ENCODE results near the gene SLC18B1. TPM values are rescaled to one million over a fixed set of nuclear protein-coding genes. Genes with fewer than 3 reads are reported as not detected.

The SLC18B1 gene
- total RNA-seq (1 to 10 TPM; 8.6 to 9.1 TPM), total RNA-seq (23.8 to 26.4 reads per million in 2 donors)

DNA sequence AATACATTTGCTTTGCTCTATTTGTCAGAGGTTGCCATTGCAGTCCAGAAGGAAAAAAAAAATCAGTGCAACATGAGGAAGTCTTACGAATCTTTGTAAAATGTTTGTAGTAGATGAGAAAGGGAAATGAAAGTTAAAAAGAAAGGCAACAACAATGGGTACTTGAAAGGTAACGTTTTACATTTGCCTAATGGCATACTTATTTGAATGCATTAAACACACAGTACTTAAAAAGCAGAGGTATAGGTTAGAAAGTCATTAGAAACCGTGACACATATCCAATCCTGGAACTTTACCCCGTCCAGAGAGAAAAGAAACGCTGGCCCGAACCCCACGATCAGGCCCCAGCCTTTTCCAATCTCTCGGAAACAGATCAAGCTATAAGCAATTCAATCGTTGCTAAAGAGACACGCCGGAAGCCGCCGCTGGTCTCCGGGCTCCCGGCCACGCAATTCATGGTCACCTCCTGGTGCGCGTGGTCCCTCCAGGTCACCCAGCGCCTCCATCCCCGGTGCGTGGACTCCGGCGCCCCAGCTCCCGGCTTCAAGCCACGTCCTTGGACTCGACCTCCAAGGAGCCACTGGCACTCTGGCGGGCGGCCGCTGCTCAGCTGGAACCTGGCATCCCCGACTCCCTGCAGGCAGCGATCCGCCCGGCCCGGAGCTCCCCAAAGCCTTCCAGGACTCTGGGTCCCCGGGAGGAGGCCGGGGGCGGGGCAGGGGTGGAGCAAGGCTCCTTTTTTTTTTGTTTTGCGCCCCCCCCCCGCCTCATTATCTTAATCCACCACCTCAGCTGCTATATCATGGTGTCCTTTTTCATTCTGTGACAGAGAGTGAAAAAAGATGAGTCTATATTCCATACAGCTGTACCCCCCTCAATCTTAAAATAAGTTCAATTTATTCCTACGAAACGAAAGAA is at the start of gene SLC18B1:
SLC18B1 (minus strand) TSS at position 687 of the 918 bp plus-strand sequence; CDS start at position 506, 181 bp downstream.
- H3K9me3 ChIP-seq (ENCODE audit: control insufficient read depth, low read length, poor library complexity, severe bottlenecking) = no peaks in the 10 kb centered on the region
- no peaks in the 10 kb centered on the region for H3K27me3 Mint-ChIP-seq
- H3K4me1 Mint-ChIP-seq = peaks cover 29% of the 10 kb centered on the region
- ATAC-seq (peak; percentile 73), DNase-seq (peak; percentile 20 to 58 (median 53))
- H3K27ac Mint-ChIP-seq = no peak within 1 kb of the TSS
- H3K36me3 Mint-ChIP-seq (ENCODE audit: low read depth) = peaks cover 5% of the 10 kb centered on the region
- H3K4me3 Mint-ChIP-seq = no peak within 1 kb of the TSS

DNA sequence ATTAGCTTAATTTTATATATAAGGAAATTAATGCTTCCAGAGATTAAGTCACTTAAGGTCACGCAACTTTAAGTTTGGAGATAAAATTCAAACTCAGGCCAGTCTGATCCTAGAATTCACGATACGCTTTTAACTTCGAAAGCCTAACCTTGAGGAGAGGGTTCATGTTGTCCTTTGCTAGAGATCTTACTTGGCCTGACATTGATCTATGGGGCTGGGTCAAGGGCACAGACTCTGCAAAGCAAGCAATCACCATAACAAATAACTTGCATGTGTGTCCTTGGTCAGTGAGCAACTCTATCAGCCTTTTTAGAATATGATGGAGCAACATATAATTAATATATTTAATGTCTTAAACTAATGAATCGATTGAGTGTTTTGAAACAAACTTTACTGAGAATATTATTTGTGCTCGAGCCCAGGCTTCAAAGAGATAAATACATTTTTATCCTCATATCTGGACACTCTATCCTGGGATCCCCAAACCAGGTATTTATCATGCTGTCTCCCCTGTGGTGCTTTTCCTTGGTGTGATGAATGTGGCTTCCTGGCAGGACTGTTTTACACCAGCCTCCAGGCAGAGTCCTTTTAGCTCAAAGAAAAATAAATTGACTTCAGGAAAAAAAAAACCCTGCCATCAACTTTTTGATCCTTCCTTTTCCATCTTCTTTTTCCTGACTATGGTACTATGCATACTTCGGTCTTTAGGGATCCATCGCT is 45.0 kb upstream of the SLC18B1 start:
- H3K36me3 Mint-ChIP-seq (ENCODE audit: low read depth) = no peaks in the 10 kb centered on the region
- ATAC-seq = no peak
- H3K27ac Mint-ChIP-seq = no peak overlapping the region
- no peaks in the 10 kb centered on the region for H3K9me3 ChIP-seq (ENCODE audit: control insufficient read depth, low read length, poor library complexity, severe bottlenecking)
- no peak overlapping the region for H3K4me3 Mint-ChIP-seq
- peaks cover 8% of the 10 kb centered on the region for H3K27me3 Mint-ChIP-seq
- no peaks in the 10 kb centered on the region for H3K4me1 Mint-ChIP-seq
- DNase-seq = no peak

DNA sequence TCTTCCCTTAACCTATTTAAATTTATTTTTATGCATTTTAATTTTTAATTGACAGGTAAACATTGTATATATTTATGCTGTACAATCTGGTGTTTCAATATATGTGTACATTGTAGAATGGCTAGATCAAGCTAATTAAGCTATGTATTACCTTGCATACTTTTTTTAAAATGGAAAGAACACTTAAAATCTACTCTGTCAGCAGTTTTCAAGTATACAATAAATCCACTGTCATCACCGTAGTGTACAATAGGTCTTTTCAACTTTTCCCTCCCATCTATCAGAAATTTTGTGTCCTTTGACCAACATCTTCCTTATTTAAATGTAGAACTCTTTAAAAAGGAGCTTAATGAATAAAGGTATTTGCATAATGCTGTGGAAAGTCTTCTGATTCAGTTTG is 43.5 kb upstream of the SLC18B1 start:
- H3K27me3 Mint-ChIP-seq = peaks cover 8% of the 10 kb centered on the region
- H3K4me1 Mint-ChIP-seq = no peaks in the 10 kb centered on the region

DNA sequence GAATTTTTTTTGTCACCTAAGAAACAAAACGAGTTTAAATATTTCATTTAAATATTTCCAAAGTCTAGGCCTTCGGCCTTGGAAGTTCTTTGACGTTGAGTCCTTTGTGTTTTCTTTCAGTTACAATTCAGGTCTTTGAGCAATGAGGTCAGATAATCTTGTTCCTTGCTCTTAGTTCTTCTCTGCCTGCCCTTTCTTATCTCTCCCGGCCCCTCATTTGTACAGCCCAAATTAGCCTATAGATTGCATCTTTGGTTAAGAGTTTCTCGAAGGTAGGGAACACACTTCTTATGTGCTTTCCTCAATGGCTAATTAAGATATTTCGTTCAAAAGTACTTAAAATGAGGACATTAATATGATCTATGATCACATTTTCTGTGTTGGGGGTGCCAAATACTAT is 34.5 kb upstream of the SLC18B1 start:
- no peaks in the 10 kb centered on the region for H3K4me1 Mint-ChIP-seq
- H3K4me3 Mint-ChIP-seq = no peak overlapping the region
- no peak overlapping the region for H3K27ac Mint-ChIP-seq
- no peak for DNase-seq
- ATAC-seq = no peak
- H3K27me3 Mint-ChIP-seq = no peaks in the 10 kb centered on the region
- peaks cover 3% of the 10 kb centered on the region for H3K36me3 Mint-ChIP-seq (ENCODE audit: low read depth)
- H3K9me3 ChIP-seq (ENCODE audit: control insufficient read depth, low read length, poor library complexity, severe bottlenecking) = no peaks in the 10 kb centered on the region

More for the DNA sequence above, 43.5 kb upstream of the SLC18B1 start:
- no peaks in the 10 kb centered on the region for H3K9me3 ChIP-seq (ENCODE audit: control insufficient read depth, low read length, poor library complexity, severe bottlenecking)
- H3K4me3 Mint-ChIP-seq = no peak overlapping the region
- H3K27ac Mint-ChIP-seq = no peak overlapping the region
- no peaks in the 10 kb centered on the region for H3K36me3 Mint-ChIP-seq (ENCODE audit: low read depth)
- no peak for DNase-seq
- no peak for ATAC-seq

DNA sequence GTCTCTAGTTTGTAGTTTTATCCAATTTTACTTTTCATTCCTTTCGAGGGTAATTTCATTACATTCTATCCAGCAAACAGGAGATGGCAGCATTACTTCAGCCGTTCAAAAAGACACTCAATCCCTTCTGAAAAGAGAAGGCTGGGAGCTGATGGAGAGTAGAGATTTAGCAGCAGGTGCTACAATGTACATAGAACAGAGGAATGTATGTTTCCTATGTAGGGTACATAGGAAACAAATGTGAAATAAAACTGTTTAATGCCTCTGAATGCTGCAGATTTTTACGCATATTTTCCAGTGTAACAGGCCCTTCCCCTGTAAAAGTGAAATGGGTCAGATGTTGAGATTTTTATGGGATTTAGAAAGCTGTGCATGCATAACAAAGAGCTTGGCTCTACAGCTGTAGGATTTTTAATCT is 31.9 kb upstream of the SLC18B1 start:
- Mint-ChIP-seq H3K27ac (no peak overlapping the region), H3K4me3 (no peak overlapping the region), H3K27me3 (no peaks in the 10 kb centered on the region), H3K4me1 (no peaks in the 10 kb centered on the region), H3K36me3 (ENCODE audit: low read depth) (peaks cover 3% of the 10 kb centered on the region)
- no peaks in the 10 kb centered on the region for H3K9me3 ChIP-seq (ENCODE audit: control insufficient read depth, low read length, poor library complexity, severe bottlenecking)
- ATAC-seq = no peak
- no peak for DNase-seq

DNA sequence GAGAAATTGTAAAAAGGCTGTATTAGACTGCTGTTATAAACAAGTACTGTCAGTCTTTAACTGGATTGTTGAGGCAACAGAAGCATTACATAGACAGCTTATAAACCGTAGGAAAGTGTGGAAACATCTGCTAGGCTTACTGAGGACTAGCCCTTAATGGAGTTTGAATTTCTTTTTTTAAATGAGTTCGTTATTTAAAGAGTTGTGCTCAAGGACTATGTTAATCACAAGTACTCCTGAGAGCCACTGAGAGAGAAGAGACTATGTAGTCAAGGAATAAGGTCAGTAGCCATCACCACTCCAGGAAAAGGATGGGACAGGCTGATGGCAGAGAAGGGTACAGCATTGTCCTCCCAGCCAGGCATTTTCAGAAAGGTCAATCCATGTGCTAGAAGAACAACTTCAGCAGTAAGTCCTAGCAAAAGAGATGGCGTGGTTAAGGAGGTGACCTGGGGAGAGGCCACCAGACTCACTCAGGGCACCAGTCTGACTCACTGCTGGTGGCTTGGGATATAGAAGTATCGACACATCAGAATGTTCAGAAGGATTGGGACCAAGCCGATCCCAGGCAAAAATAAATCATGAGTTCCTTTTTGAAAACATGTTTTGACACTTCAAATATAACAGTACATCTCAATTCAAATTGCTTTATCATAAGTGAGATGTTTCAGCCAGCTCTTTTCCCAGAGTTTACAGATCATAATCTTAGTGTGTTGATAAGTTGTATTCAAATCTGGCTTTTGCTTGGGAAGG is 22.4 kb upstream of the SLC18B1 start:
- H3K4me3 Mint-ChIP-seq = no peak overlapping the region
- no peaks in the 10 kb centered on the region for H3K27me3 Mint-ChIP-seq
- peaks cover 40% of the 10 kb centered on the region for H3K4me1 Mint-ChIP-seq
- peak overlapping the region; percentile 89 for H3K27ac Mint-ChIP-seq
- peaks cover 8% of the 10 kb centered on the region for H3K36me3 Mint-ChIP-seq (ENCODE audit: low read depth)
- ATAC-seq (no peak), DNase-seq (no peak)
- H3K9me3 ChIP-seq (ENCODE audit: control insufficient read depth, low read length, poor library complexity, severe bottlenecking) = no peaks in the 10 kb centered on the region

DNA sequence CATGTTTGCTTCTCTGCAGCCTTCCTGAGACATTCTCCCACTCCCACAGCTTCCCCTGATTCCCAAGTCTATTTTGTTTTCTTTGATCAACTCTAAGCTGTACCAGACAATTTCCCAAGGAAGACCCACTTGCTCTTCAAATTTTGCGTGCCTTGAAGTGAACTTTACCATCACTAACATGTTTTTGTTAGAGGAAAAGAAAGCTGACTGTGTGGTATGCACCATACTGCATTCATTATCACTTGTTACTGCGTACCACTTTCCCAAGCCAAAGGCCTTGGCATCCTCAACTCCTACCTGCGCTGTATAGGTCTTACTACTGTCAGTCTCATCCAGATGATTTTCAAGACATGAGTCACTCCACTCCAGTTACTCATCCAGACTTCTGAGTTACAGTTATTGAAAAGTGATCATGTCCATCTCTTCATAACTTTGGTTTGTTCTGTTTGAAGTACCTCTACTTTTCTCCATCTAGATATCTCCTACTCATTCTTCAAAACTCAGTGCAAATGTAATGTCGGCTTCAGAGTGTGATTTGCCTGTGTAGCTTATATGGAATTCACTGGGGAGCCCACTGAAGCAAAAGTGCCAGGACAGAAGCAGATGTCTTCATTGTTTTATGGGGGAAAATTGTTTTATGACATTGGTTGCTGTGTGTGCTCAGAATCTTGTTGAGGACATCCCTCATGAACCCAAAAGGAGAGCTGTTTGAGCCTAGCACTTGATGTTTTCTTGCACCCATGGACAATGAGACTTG is 21.1 kb upstream of the SLC18B1 start:
- peaks cover 52% of the 10 kb centered on the region for H3K4me1 Mint-ChIP-seq
- H3K36me3 Mint-ChIP-seq (ENCODE audit: low read depth) = peaks cover 10% of the 10 kb centered on the region
- peak overlapping the region; percentile 61 for H3K4me3 Mint-ChIP-seq
- no peak for ATAC-seq
- DNase-seq = no peak
- H3K27ac Mint-ChIP-seq = peak overlapping the region; percentile 89
- no peaks in the 10 kb centered on the region for H3K9me3 ChIP-seq (ENCODE audit: control insufficient read depth, low read length, poor library complexity, severe bottlenecking)
- H3K27me3 Mint-ChIP-seq = no peaks in the 10 kb centered on the region

DNA sequence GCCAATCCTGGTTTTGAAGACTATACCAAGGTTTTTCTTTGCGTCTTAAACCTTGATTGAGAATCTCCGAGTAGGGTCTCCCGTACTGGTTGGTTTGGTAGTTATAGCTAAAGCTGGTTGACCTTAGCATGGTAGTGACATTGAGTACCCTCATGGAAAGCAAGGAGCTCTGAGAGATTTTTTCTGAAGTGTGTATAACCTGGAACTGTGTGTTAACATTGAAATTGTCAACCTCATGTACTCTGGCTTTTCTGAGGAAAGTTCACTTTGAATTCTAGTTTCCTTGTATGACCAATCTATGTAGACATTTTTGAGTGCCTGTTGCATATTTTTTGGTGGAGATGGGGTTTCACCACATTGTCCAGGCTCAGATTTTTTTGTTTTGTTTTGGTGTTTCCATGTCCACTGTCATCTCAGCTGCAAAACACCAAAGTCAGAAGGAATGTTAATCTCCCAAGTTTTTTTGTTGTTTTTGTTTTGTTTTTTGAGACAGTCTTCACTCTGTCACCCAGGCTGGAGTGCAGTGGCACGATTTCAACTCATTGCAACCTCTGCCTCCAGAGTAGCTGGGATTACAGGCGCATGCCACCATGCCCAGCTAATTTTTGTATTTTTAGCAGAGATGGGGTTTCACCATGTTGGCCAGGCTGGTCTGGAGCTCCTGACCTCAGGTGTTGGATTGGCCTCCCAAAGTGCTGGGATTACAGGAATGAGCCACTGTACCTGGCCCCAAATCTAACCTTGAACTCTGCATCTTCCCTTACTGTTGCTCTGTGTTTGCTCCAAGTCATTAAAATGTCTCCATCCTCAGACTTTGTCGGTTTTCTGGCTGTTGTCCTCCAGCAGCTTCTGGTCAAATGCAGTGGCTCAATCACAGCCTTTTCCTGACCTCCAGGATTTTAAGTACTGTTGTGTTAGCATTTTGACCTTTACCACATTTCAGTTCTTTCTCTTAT is 20.2 kb upstream of the SLC18B1 start:
- peak overlapping the region; percentile 61 for H3K4me3 Mint-ChIP-seq
- no peak for DNase-seq
- H3K36me3 Mint-ChIP-seq (ENCODE audit: low read depth) = peaks cover 12% of the 10 kb centered on the region
- no peak for ATAC-seq
- no peaks in the 10 kb centered on the region for H3K27me3 Mint-ChIP-seq
- H3K4me1 Mint-ChIP-seq = peaks cover 56% of the 10 kb centered on the region
- H3K9me3 ChIP-seq (ENCODE audit: control insufficient read depth, low read length, poor library complexity, severe bottlenecking) = no peaks in the 10 kb centered on the region
- H3K27ac Mint-ChIP-seq = peak overlapping the region; percentile 89

DNA sequence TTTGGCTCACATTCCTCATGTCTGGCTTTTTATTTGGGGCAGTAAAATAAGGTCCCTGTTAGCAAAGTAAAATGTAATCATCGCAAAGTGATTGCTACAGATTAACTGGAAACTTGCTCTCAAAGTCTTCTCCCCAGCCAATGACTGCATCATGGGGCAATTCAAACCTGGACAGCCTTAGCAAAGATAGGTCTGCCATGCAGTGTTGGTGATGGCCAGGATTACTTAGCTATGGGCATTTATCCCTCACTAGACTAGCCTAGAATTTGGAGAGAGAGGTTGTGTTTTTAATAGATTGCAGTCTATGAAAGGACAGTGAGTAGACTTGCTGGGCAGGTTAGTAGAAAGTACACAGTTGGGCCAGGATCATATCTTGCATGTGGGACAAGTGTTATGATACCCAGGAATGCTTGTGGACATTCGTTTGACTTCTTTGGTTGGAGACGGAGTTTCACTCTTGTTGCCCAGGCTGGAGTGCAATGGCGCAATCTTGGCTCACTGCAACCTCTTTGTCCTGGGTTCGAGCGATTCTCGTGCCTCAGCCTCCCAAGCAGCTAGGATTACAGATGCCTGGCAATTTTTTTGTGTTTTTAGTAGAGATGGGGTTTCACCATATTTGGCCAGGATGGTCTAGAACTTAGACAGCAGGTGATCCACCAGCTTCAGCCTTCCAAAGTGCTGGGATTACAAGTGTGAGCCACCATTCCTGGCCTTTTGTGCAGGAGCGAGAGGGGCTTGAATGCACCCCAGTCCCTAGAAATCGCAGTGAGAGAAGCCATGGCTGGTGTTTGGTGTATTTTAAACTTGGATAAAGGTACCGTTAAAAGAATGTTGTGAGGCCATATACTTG is 19.3 kb upstream of the SLC18B1 start:
- peaks cover 12% of the 10 kb centered on the region for H3K36me3 Mint-ChIP-seq (ENCODE audit: low read depth)
- H3K9me3 ChIP-seq (ENCODE audit: control insufficient read depth, low read length, poor library complexity, severe bottlenecking) = no peaks in the 10 kb centered on the region
- peak overlapping the region; percentile 99 for H3K4me3 Mint-ChIP-seq
- DNase-seq = no peak
- ATAC-seq = no peak
- peak overlapping the region; percentile 89 for H3K27ac Mint-ChIP-seq
- peaks cover 61% of the 10 kb centered on the region for H3K4me1 Mint-ChIP-seq
- no peaks in the 10 kb centered on the region for H3K27me3 Mint-ChIP-seq

DNA sequence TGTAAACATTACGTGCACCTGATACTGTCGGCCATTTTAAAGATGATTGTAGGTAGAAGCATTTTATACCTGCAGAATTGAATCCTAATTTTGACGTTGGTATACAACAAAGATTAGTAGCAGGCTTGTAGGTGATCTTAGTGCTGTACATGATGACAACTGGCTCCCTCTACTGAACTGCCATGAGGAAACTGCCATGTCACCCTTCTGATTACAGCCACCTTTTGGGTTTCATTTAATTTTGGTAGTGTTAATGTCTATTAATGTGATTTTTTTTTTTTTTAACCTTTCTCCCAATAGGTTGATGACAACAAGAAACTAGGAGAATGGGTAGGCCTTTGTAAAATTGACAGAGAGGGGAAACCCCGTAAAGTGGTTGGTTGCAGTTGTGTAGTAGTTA is 18.2 kb upstream of the SLC18B1 start:
- H3K27ac Mint-ChIP-seq = peak overlapping the region; percentile 99
- no peaks in the 10 kb centered on the region for H3K27me3 Mint-ChIP-seq
- H3K4me3 Mint-ChIP-seq = peak overlapping the region; percentile 99
- H3K9me3 ChIP-seq (ENCODE audit: control insufficient read depth, low read length, poor library complexity, severe bottlenecking) = no peaks in the 10 kb centered on the region
- peaks cover 12% of the 10 kb centered on the region for H3K36me3 Mint-ChIP-seq (ENCODE audit: low read depth)
- no peak for ATAC-seq
- DNase-seq = no peak
- H3K4me1 Mint-ChIP-seq = peaks cover 64% of the 10 kb centered on the region

Measured in T-helper 17 cell (primary cell).